GM21717 (cell line): ENCODE measurements around the gene CRB2.

ENCODE experiments used
- ATAC-seq: cut with Tn5 transposase; IDR thresholded peaks from one replicate; pipeline ENCODE4 v1.9.1; 2021; ENCODE audit warnings: mild to moderate bottlenecking, moderate library complexity; ENCODE audit not compliant: unreplicated experiment

The CRB2 gene

DNA sequence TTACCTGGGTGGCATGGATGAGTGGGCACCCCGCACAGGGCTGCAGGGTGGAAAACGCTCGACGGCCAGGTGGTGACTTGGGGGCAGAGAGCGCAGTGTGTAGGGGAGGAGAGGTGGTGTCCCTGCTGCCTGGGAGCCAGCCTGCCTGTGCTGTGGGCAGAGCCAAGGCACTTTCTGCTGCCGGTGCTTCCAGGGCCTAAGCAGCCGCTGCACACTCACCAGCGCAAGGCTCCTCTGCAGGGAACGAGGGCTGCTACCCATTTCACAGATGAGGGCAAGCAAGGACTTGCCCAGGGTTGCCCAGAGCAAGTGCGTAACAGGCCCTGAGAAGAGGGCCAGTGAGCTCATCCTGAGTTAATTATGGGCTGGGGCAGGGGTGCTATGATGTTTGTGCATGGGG, 62.5 kb downstream of the CRB2 start:
- no peak for ATAC-seq

GRCh38 chr9:123419091-123419490, 63.1 kb downstream of the CRB2 start:
- ATAC-seq, result no peak

DNA sequence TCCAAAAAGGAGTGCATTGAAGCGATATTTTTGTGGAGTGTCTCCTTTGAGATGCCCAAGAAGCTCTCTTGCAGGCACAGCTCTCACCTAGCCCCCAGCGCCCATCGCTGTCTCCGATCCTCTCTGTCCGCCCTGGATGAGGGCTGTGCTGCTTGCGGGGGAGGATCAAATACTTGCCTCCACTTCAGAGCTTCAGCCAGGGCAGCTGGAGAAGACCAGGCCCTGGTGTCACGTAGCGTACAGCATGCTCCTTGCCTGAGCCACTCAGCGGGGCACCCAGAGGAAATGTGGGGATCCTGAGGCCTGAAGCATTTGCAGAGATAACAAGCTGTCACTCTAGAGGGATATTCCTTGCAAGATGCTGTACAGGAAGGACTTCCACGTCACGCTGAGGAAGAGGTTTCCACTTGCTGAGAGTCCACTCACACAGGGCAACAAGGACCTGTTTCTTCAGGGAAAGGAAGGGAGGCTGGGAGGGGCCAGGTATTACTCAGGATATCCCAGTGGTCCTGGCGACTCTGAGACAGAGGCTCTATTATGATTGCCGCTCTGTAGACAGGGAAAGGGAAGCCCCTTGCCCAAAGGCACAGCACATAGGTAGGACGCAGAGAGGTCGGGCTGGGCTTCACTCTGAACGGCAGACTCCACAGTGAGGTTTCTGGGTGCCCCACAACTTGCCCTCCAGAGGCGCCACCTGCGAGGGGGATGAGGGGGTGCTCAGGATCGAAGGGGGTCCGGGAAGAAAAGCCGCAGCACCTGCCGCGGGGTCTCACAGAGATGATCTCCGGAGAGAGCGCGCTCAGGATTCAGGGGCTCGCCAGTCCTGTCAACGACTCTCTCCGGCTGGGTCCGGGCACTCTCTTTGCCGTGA, 64.0 kb downstream of the CRB2 start:
- ATAC-seq, result no peak

GRCh38 chr9:123420592-123421111, 64.7 kb downstream of the CRB2 start:
- ATAC-seq, result no peak

GRCh38 chr9:123421186-123421585, 65.2 kb downstream of the CRB2 start:
- ATAC-seq, result no peak

GRCh38 chr9:123421801-123422455, 65.9 kb downstream of the CRB2 start:
- no peak for ATAC-seq

GRCh38 chr9:123422635-123423310, 66.8 kb downstream of the CRB2 start:
- no peak for ATAC-seq

DNA sequence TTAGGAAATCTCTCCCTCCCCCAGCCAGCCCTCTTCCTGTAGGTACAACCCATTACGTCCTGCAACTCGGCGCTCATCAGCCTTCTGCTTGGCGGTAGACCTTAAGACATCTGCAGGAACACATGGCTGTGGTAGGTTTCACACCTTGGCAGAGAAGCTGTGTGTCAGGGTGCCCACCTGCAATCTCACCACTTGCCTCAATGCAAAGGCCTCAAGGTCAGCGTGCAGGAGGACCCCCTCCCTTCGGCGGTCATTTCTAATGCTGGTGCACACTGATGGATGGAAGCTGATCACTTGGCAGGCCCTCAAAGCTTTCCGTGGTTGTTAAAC, 67.3 kb downstream of the CRB2 start:
- ATAC-seq, result no peak

- ATAC-seq, result no peak
Observed at GRCh38 chr9:123424131-123424530, 68.1 kb downstream of the CRB2 start.

DNA sequence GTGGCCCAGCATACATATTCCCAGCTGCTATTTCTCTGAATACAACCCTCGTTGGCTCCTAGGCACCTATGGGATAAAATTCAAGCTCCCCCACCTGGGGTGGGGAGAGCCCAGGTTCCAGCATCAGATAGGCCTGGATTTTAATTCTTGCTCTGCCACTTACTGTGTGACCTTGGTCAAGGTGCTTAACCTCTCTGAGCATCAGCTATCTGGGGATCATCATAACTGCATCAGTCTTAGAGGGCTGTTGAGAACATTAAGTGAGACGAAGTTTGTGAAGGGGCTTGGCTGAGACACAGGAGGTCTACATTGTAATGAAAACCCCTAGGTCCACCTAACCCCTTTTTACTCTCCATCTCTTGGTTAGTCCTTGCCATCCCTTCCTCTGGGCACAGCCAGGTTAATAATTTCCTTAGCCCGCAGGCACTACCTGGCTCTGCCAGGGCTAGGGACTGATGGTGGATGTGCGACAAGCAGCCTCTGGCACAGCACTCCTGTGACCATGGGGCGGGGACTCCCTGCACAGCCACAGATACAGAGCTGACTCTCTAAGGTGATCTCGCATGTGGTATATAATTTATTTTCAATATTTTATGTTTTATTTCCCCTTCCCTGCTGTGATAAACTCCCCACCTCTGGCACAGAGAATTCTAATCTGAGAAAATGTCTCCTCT, 68.7 kb downstream of the CRB2 start:
- ATAC-seq, result no peak

- no peak for ATAC-seq
Observed at GRCh38 chr9:123425261-123425821, 69.3 kb downstream of the CRB2 start.

GRCh38 chr9:123425836-123426365, 69.9 kb downstream of the CRB2 start:
- no peak for ATAC-seq

- ATAC-seq, result no peak
Observed at GRCh38 chr9:123426406-123426805, 70.4 kb downstream of the CRB2 start.
